Adrenal gland (tissue), 5 donors: Measurements from ENCODE around the gene ASTN2.

Experiments
- CTCF ChIP-seq, 6 experiments: fragments of 450-650 bp in 4 of 6; fragments of 200-600 bp in 2 of 6; sonication (generic) in 1 of 6; IDR thresholded peaks; 1 replicate in 5 of 6; 2 replicates in 1 of 6; pipeline versions ENCODE4 v1.5.1 to v1.8.0; 2016 to 2021; ENCODE audit warnings: antibody characterized with exemption in 6 of 6, mild to moderate bottlenecking in 2 of 6, moderate library complexity in 1 of 6
- POLR2A ChIP-seq, 2 donors: fragments of 450-650 bp; IDR thresholded peaks; one replicate each; pipeline ENCODE4 v1.6.1; 2017; ENCODE audit warnings: antibody characterized with exemption in 2 of 2, mild to moderate bottlenecking in 2 of 2, moderate library complexity in 1 of 2
- donor health status: DM: no; HTN: no; CAD: no.

GRCh38 chr9:116877072-116877471 is 537.8 kb downstream of the ASTN2 start:
- TF ChIP-seq CTCF (IDR thresholded peaks at IDR 0.05) (no peak), POLR2A (IDR thresholded peaks at IDR 0.05) (no peak)
